H1 (cell line): Measurements from ENCODE around the gene LBHD1. TPM values are rescaled to one million over a fixed set of nuclear protein-coding genes. Genes with fewer than 3 reads are reported as not detected.

ENCODE experiments used
- ATF2 ChIP-seq: IDR thresholded peaks from 2 replicates; pipeline ENCODE4 v1.6.1; 2012; ENCODE audit warnings: low read length, inconsistent platforms
- BCL11A ChIP-seq, 2 experiments: IDR thresholded peaks; one replicate each; pipeline ENCODE4 v1.6.1; 2011; ENCODE audit warnings: low read depth in 2 of 2, low read length in 2 of 2, mild to moderate bottlenecking in 2 of 2
- CREB1 ChIP-seq: IDR thresholded peaks from 2 replicates; pipeline ENCODE4 v1.6.1; 2012; ENCODE audit warnings: inconsistent platforms
- CTCF ChIP-seq, 3 experiments: IDR thresholded peaks; 1 replicate in 2 of 3; 2 replicates in 1 of 3; pipeline versions ENCODE4 v1.5.1 to v1.6.1; 2011; ENCODE audit warnings: low read length in 3 of 3, mild to moderate bottlenecking in 3 of 3, inconsistent platforms in 2 of 3, low read depth in 1 of 3, moderate library complexity in 1 of 3; ENCODE audit not compliant: insufficient read depth in 1 of 3; ENCODE audit errors: control extremely low read depth in 1 of 3
- GABPA ChIP-seq: IDR thresholded peaks from 2 replicates; pipeline ENCODE4 v1.6.1; 2011; ENCODE audit warnings: mild to moderate bottlenecking, low read length, moderate library complexity, borderline replicate concordance; ENCODE audit not compliant: insufficient read depth
- HDAC6 ChIP-seq: IDR thresholded peaks from one replicate; pipeline ENCODE4 v1.7.1; 2012; ENCODE audit warnings: low read depth, mild to moderate bottlenecking, inconsistent platforms, low read length, moderate library complexity
- NANOG ChIP-seq: IDR thresholded peaks from 2 replicates; pipeline ENCODE4 v1.6.1; 2011; ENCODE audit warnings: low read length, low read depth, mild to moderate bottlenecking, inconsistent platforms; ENCODE audit not compliant: insufficient read depth, poor library complexity, severe bottlenecking
- PHF8 ChIP-seq: fragments of 200-600 bp; sonication (generic); conservative IDR thresholded peaks from 2 replicates; pipeline ENCODE4 v1.7.1; 2012; ENCODE audit warnings: low read depth, mild to moderate bottlenecking, inconsistent platforms, low read length, moderate library complexity
- POLR2A ChIP-seq, 2 experiments: IDR thresholded peaks; 1 replicate in 1 of 2; 2 replicates in 1 of 2; pipeline ENCODE4 v1.6.1; 2011; ENCODE audit warnings: low read depth in 2 of 2, low read length in 2 of 2, mild to moderate bottlenecking in 2 of 2; ENCODE audit errors: control extremely low read depth in 1 of 2
- RFX5 ChIP-seq: IDR thresholded peaks from 2 replicates; pipeline ENCODE4 v1.6.1; 2011; ENCODE audit warnings: low read depth, low read length, improper control_type of control experiment, borderline replicate concordance
- RNF2 ChIP-seq: fragments of 200-900, 300-1000 bp; sonication (generic); IDR thresholded peaks from 2 replicates; pipeline ENCODE4 v1.7.1; 2016; ENCODE audit warnings: borderline replicate concordance, low read depth, mild to moderate bottlenecking, antibody characterized with exemption, low read length; ENCODE audit not compliant: poor library complexity, severe bottlenecking; ENCODE audit errors: missing control alignments
- RXRA ChIP-seq: IDR thresholded peaks from 2 replicates; pipeline ENCODE4 v1.6.1; 2011; ENCODE audit warnings: low read depth, mild to moderate bottlenecking, low read length, moderate library complexity; ENCODE audit not compliant: insufficient read depth
- SAP30 ChIP-seq: fragments of 300-600 bp; sonication (generic); IDR thresholded peaks from 2 replicates; pipeline ENCODE4 v1.7.1; 2012; ENCODE audit warnings: low read length, moderate library complexity, mild to moderate bottlenecking, inconsistent platforms; ENCODE audit not compliant: insufficient read depth, insufficient replicate concordance
- SIN3A ChIP-seq, 2 experiments: IDR thresholded peaks in 1 of 2; conservative IDR thresholded peaks in 1 of 2; 2 replicates each; pipeline ENCODE4 v1.6.1; 2011 to 2012; ENCODE audit warnings: low read length in 2 of 2, improper control_type of control experiment in 1 of 2, low read depth in 1 of 2, mild to moderate bottlenecking in 1 of 2
- SRF ChIP-seq: IDR thresholded peaks from 2 replicates; pipeline ENCODE4 v1.6.1; 2011; ENCODE audit warnings: mild to moderate bottlenecking, low read depth, low read length, moderate library complexity
- SUZ12 ChIP-seq: fragments of 200-600 bp; sonication (generic); IDR thresholded peaks from 2 replicates; pipeline ENCODE4 v1.6.1; 2012; ENCODE audit warnings: mild to moderate bottlenecking, inconsistent platforms, low read length, moderate library complexity, mixed read lengths
- TEAD4 ChIP-seq: IDR thresholded peaks from 2 replicates; pipeline ENCODE4 v1.6.1; 2012; ENCODE audit warnings: low read depth, low read length, inconsistent platforms, mixed read lengths
- ZNF274 ChIP-seq: IDR thresholded peaks from 2 replicates; pipeline ENCODE4 v1.7.0; 2012; ENCODE audit warnings: low read length, borderline replicate concordance; ENCODE audit errors: extremely low read depth
- polyA plus RNA-seq, 7 experiments: library from polyadenylated mRNA; depleted of rRNA in 3 of 7; stranded (reverse) in 5 of 7; unstranded in 2 of 7; fragments of >200 nt in 5 of 7; fragments of 200-250 nt in 2 of 7; gene quantifications; 1 replicate in 5 of 7; 2 replicates in 1 of 7; 4 replicates in 1 of 7; pipeline versions ENCODE4 v1.2.1 to v1.2.3, GENCODE V29; 2011 to 2013; ENCODE audit warnings: missing spikeins in 2 of 7, mixed read lengths in 2 of 7
- total RNA-seq: library from RNA; stranded (reverse); fragmentation: NEBNext Ultra II Directional; extraction: Animal tissue kit (Norgen Biotek cat#: 25700); gene quantifications from 2 replicates; pipeline ENCODE4 v1.2.1, GENCODE V29; 2021

The LBHD1 gene
- total and polyA plus RNA-seq, 2 of the 8 experiments (the other 6 are each of a cell fraction or from before 2014, with no cell fraction given), result 2.3 to 5.2 TPM

GRCh38 chr11:62645946-62646824 lies 25.9 kb downstream of the LBHD1 start, which contains the start of gene GANAB (continued):
- TF ChIP-seq RNF2 (no peak), TEAD4 (peak; percentile 6; the same call in 1 of the 2 replicates), BCL11A (IDR thresholded peaks at IDR 0.05; ENCODE audit: low read depth in 2 of 2, low read length in 2 of 2) (no peak), PHF8 (peak; percentile 97; the same call in 1 of the 2 replicates), SAP30 (no peak), POLR2A (IDR thresholded peaks at IDR 0.05; ENCODE audit: control extremely low read depth in 1 of 2, low read depth in 2 of 2, low read length in 2 of 2) (peak; percentile 82 to 99), SUZ12 (no peak), RXRA (no peak), SIN3A (conservative IDR thresholded peaks at IDR 0.05 in 1 of 2, IDR thresholded peaks at IDR 0.05 in 1 of 2; ENCODE audit: low read depth in 1 of 2, low read length in 2 of 2) (peak in 1 of 2 experiments; percentile 53; a peak in 2 of 4 replicates), NANOG (peak; percentile 54), GABPA (0 out of 2 replicates have a peak, but pooled peaks have one; percentile 42), CREB1 (peak; percentile 86), RFX5 (no peak), ATF2 (no peak), ZNF274 (no peak), SRF (no peak), HDAC6 (no peak), CTCF (IDR thresholded peaks at IDR 0.05; ENCODE audit: control extremely low read depth in 1 of 3, insufficient read depth in 1 of 3, low read depth in 1 of 3, low read length in 3 of 3) (no peak)
